ENCODE data around the gene CLEC16A. TPM values are rescaled to one million over a fixed set of nuclear protein-coding genes. Genes with fewer than 3 reads are reported as not detected.

The CLEC16A gene
- polyA plus RNA-seq, 3 donors = 3.4 to 12.0 (median 5.8) TPM

DNA sequence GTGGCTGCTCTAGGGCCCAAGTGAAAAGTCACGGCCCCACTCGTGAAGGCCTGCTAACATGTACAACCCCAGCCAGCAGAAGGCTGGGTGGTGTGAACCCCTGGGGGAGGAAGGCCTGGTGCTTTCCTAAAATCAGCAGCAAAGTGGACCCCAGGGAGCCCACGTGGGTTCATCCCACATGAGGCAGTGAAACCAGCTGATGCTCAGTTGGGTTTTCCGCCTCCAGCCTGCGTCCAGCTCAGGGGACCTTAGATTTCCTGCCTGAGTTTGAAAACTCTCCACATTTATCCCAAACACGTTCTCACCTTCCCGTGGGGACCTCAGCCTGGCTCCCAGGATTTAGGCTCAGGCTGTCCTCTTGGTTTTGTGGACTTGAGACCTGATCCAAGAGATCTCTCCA lies 225.8 kb downstream of the CLEC16A start:
- no peak overlapping the region for H3K4me3 Mint-ChIP-seq
- intact Hi-C loops (cut with micrococcal nuclease) = no loop called here
- no peak overlapping the region for H2AFZ ChIP-seq (ENCODE audit: insufficient read depth, low read depth, low read length, poor library complexity, severe bottlenecking)
- H3K4me2 ChIP-seq (replicated peaks; ENCODE audit: extremely low read depth, low read length, poor library complexity, severe bottlenecking) = no peak overlapping the region
- no peak for DNase-seq
- no peak overlapping the region for H3K4me3 ChIP-seq (replicated peaks in 1 of 3; ENCODE audit: low read depth in 2 of 3, low read length in 3 of 3)
- no peak for TF ChIP-seq CTCF (IDR thresholded peaks at IDR 0.05)
- no peaks in the 10 kb centered on the region for H3K27me3 ChIP-seq (ENCODE audit: control insufficient read depth in 2 of 2, insufficient read depth in 2 of 2, low read length in 2 of 2)
- H3K36me3 ChIP-seq (replicated peaks in 1 of 2; ENCODE audit: control insufficient read depth in 1 of 2, insufficient read depth in 2 of 2, low read length in 2 of 2) = peaks cover 31 to 78% of the 10 kb centered on the region in 2 donors
- no peak overlapping the region for H3K9ac ChIP-seq (ENCODE audit: insufficient read depth, low read length, poor library complexity, severe bottlenecking)
- H3K27ac ChIP-seq (ENCODE audit: low read depth in 1 of 2, low read length in 2 of 2) = no peak overlapping the region
- H3K4me1 ChIP-seq (ENCODE audit: control insufficient read depth in 1 of 2, insufficient read depth in 2 of 2, low read length in 2 of 2) = no peaks in the 10 kb centered on the region
- H3K9me3 Mint-ChIP-seq = peaks cover 0 to 3% (median 0%) of the 10 kb centered on the region in 7 donors
- no peaks in the 10 kb centered on the region for H3K79me2 ChIP-seq (ENCODE audit: insufficient read depth, low read length)
- no peaks in the 10 kb centered on the region for H4K20me1 ChIP-seq (ENCODE audit: insufficient read depth, low read length)
- no peaks in the 10 kb centered on the region for H3K9me3 ChIP-seq (replicated peaks in 1 of 2; ENCODE audit: control insufficient read depth in 1 of 2, insufficient read depth in 1 of 2, low read length in 2 of 2)
- no peaks in the 10 kb centered on the region for H3K4me1 Mint-ChIP-seq
- H3K36me3 Mint-ChIP-seq = peaks cover 74 to 81% of the 10 kb centered on the region in 2 donors
- H3K27ac Mint-ChIP-seq = no peak overlapping the region
- peaks cover 0 to 2% (median 0%) of the 10 kb centered on the region in 3 donors for H3K27me3 Mint-ChIP-seq (ENCODE audit: low read depth in 3 of 3)
- 93% methylated on average over 5 of the region's 7 CpGs for WGBS (ENCODE audit: insufficient coverage)

DNA sequence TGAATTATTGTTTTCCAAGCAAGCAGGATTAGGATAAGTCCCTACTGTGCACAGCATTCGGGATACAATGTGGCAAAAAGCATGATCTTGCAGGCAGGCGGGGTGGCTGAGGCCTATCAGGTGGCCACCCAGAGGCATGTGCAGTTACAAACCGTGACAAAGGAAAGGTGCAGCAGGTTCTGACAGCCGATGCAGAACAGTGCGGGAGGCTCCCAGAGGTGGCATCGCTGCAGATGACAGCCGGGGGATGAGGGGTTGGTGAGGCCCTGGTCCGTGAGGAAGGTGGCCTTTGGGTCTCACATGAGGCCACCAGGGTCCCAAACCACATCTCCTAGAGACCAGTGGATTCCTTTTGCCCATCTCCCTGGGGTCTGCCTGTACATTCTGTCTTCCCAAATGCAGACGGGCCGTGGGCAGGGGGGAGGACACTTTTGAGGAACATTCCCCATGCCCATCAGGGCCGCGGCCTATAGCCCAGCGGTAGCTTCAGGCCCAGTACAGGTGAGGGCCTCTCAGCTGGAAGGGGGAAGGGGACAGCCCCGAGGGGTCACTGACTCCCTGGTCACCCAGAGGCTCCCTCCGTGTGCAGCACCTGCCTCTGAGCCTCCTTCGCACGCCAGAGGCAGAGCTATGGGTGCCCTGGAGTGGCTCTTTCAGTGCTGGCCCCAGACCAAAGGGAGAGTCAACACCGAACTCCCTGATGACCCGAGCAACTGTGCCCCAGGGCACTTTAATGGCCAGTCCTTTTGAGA lies 226.5 kb downstream of the CLEC16A start:
- no peak overlapping the region for H3K27ac ChIP-seq (ENCODE audit: low read depth in 1 of 2, low read length in 2 of 2)
- Mint-ChIP-seq H3K9me3 (peaks cover 0 to 3% (median 0%) of the 10 kb centered on the region in 7 donors), H3K36me3 (peaks cover 75 to 80% of the 10 kb centered on the region in 2 donors), H3K27me3 (ENCODE audit: low read depth in 3 of 3) (peaks cover 0 to 3% (median 0%) of the 10 kb centered on the region in 3 donors), H3K4me3 (no peak overlapping the region), H3K4me1 (no peaks in the 10 kb centered on the region), H3K27ac (no peak overlapping the region)
- no peak overlapping the region for H3K9ac ChIP-seq (ENCODE audit: insufficient read depth, low read length, poor library complexity, severe bottlenecking)
- no peaks in the 10 kb centered on the region for H3K27me3 ChIP-seq (ENCODE audit: control insufficient read depth in 2 of 2, insufficient read depth in 2 of 2, low read length in 2 of 2)
- TF ChIP-seq CTCF (IDR thresholded peaks at IDR 0.05) = no peak
- H2AFZ ChIP-seq (ENCODE audit: insufficient read depth, low read depth, low read length, poor library complexity, severe bottlenecking) = no peak overlapping the region
- WGBS (ENCODE audit: insufficient coverage) = 90% methylated on average over 12 of the region's 19 CpGs
- no peak overlapping the region for H3K4me3 ChIP-seq (replicated peaks in 1 of 3; ENCODE audit: low read depth in 2 of 3, low read length in 3 of 3)
- no peak for DNase-seq
- H3K4me1 ChIP-seq (ENCODE audit: control insufficient read depth in 1 of 2, insufficient read depth in 2 of 2, low read length in 2 of 2) = no peaks in the 10 kb centered on the region
- H3K36me3 ChIP-seq (replicated peaks in 1 of 2; ENCODE audit: control insufficient read depth in 1 of 2, insufficient read depth in 2 of 2, low read length in 2 of 2) = peaks cover 31 to 77% of the 10 kb centered on the region in 2 donors
- no peaks in the 10 kb centered on the region for H3K79me2 ChIP-seq (ENCODE audit: insufficient read depth, low read length)
- H3K4me2 ChIP-seq (replicated peaks; ENCODE audit: extremely low read depth, low read length, poor library complexity, severe bottlenecking) = no peak overlapping the region
- intact Hi-C loops (cut with micrococcal nuclease) = no loop called here
- H3K9me3 ChIP-seq (replicated peaks in 1 of 2; ENCODE audit: control insufficient read depth in 1 of 2, insufficient read depth in 1 of 2, low read length in 2 of 2) = no peaks in the 10 kb centered on the region
- no peaks in the 10 kb centered on the region for H4K20me1 ChIP-seq (ENCODE audit: insufficient read depth, low read length)

All from CD14-positive monocyte (primary cell).